Measurements from ENCODE around the gene MARCKS.

Gene MARCKS

GRCh38 chr6:113873043-113873667 lies 16.0 kb downstream of the MARCKS start:
- Histone ChIP-seq H3K36me3 (ENCODE audit: insufficient read depth, low read length) (no peaks in the 10 kb centered on the region), H3K9ac (ENCODE audit: low read length) (peak overlapping the region; percentile 37; the same call in 1 of the 2 replicates), H3K27me3 (ENCODE audit: insufficient read depth, low read length) (no peaks in the 10 kb centered on the region), H2AFZ (ENCODE audit: low read length) (peak overlapping the region; percentile 96; the same call in 1 of the 2 replicates), H3K9me2 (ENCODE audit: low read depth, low read length) (no peaks in the 10 kb centered on the region), H3K27ac (ENCODE audit: low read depth, low read length, poor library complexity, severe bottlenecking) (no peak overlapping the region), H3K4me3 (ENCODE audit: low read depth, low read length, poor library complexity, severe bottlenecking) (peak overlapping the region; percentile 48), H4K20me1 (ENCODE audit: insufficient read depth, low read length) (no peaks in the 10 kb centered on the region), H3F3A (ENCODE audit: insufficient read depth, low read length) (no peaks in the 10 kb centered on the region), H3K9me3 (ENCODE audit: low read length) (no peaks in the 10 kb centered on the region), H3K4me1 (ENCODE audit: insufficient read depth, low read length, severe bottlenecking) (peaks cover 13% of the 10 kb centered on the region), H3K4me2 (ENCODE audit: low read length) (peak overlapping the region; percentile 70), H3K79me2 (ENCODE audit: insufficient read depth, low read length) (no peaks in the 10 kb centered on the region)
- TF ChIP-seq, protein P1, sequence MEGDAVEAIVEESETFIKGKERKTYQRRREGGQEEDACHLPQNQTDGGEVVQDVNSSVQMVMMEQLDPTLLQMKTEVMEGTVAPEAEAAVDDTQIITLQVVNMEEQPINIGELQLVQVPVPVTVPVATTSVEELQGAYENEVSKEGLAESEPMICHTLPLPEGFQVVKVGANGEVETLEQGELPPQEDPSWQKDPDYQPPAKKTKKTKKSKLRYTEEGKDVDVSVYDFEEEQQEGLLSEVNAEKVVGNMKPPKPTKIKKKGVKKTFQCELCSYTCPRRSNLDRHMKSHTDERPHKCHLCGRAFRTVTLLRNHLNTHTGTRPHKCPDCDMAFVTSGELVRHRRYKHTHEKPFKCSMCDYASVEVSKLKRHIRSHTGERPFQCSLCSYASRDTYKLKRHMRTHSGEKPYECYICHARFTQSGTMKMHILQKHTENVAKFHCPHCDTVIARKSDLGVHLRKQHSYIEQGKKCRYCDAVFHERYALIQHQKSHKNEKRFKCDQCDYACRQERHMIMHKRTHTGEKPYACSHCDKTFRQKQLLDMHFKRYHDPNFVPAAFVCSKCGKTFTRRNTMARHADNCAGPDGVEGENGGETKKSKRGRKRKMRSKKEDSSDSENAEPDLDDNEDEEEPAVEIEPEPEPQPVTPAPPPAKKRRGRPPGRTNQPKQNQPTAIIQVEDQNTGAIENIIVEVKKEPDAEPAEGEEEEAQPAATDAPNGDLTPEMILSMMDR (IDR thresholded peaks at IDR 0.05; ENCODE audit: low read length) = no peak
- no peak for TF ChIP-seq EZH2 (IDR thresholded peaks at IDR 0.05; ENCODE audit: borderline replicate concordance, low read length)

- no peak overlapping the region for H3K9ac ChIP-seq (ENCODE audit: low read length)
- no peaks in the 10 kb centered on the region for H3K27me3 ChIP-seq (ENCODE audit: insufficient read depth, low read length)
- no peak overlapping the region for H3K4me3 ChIP-seq (ENCODE audit: low read depth, low read length, poor library complexity, severe bottlenecking)
- TF ChIP-seq EZH2 (IDR thresholded peaks at IDR 0.05; ENCODE audit: borderline replicate concordance, low read length) = no peak
- TF ChIP-seq, protein P1 (IDR thresholded peaks at IDR 0.05; ENCODE audit: low read length) = no peak
- no peaks in the 10 kb centered on the region for H3K36me3 ChIP-seq (ENCODE audit: insufficient read depth, low read length)
- peaks cover 13% of the 10 kb centered on the region for H3K4me1 ChIP-seq (ENCODE audit: insufficient read depth, low read length, severe bottlenecking)
- no peak overlapping the region for H3K27ac ChIP-seq (ENCODE audit: low read depth, low read length, poor library complexity, severe bottlenecking)
- H3K9me3 ChIP-seq (ENCODE audit: low read length) = no peaks in the 10 kb centered on the region
- no peaks in the 10 kb centered on the region for H3F3A ChIP-seq (ENCODE audit: insufficient read depth, low read length)
- no peaks in the 10 kb centered on the region for H4K20me1 ChIP-seq (ENCODE audit: insufficient read depth, low read length)
- no peak overlapping the region for H2AFZ ChIP-seq (ENCODE audit: low read length)
- H3K4me2 ChIP-seq (ENCODE audit: low read length) = no peak overlapping the region
- no peaks in the 10 kb centered on the region for H3K79me2 ChIP-seq (ENCODE audit: insufficient read depth, low read length)
- H3K9me2 ChIP-seq (ENCODE audit: low read depth, low read length) = no peaks in the 10 kb centered on the region
Observed at GRCh38 chr6:113875470-113875869, 18.3 kb downstream of the MARCKS start.

GRCh38 chr6:113876695-113877094 lies 19.6 kb downstream of the MARCKS start:
- H4K20me1 ChIP-seq (ENCODE audit: insufficient read depth, low read length) = no peaks in the 10 kb centered on the region
- no peak overlapping the region for H3K9ac ChIP-seq (ENCODE audit: low read length)
- no peak overlapping the region for H2AFZ ChIP-seq (ENCODE audit: low read length)
- H3K27me3 ChIP-seq (ENCODE audit: insufficient read depth, low read length) = no peaks in the 10 kb centered on the region
- H3K4me2 ChIP-seq (ENCODE audit: low read length) = no peak overlapping the region
- H3K4me3 ChIP-seq (ENCODE audit: low read depth, low read length, poor library complexity, severe bottlenecking) = no peak overlapping the region
- TF ChIP-seq, protein P1 (IDR thresholded peaks at IDR 0.05; ENCODE audit: low read length) = no peak
- no peak for TF ChIP-seq EZH2 (IDR thresholded peaks at IDR 0.05; ENCODE audit: borderline replicate concordance, low read length)
- H3K4me1 ChIP-seq (ENCODE audit: insufficient read depth, low read length, severe bottlenecking) = peaks cover 13% of the 10 kb centered on the region
- no peaks in the 10 kb centered on the region for H3K9me3 ChIP-seq (ENCODE audit: low read length)
- H3F3A ChIP-seq (ENCODE audit: insufficient read depth, low read length) = no peaks in the 10 kb centered on the region
- H3K36me3 ChIP-seq (ENCODE audit: insufficient read depth, low read length) = no peaks in the 10 kb centered on the region
- H3K79me2 ChIP-seq (ENCODE audit: insufficient read depth, low read length) = no peaks in the 10 kb centered on the region
- no peak overlapping the region for H3K27ac ChIP-seq (ENCODE audit: low read depth, low read length, poor library complexity, severe bottlenecking)
- H3K9me2 ChIP-seq (ENCODE audit: low read depth, low read length) = no peaks in the 10 kb centered on the region
